Neuronal stem cell (in vitro differentiated cells): Measurements from ENCODE around the gene RND3.

ENCODE experiments used
- DNase-seq: peaks from one replicate; pipeline ENCODE4 v3.0.0-alpha.2; 2013; ENCODE audit warnings: low spot score
- H2AFZ ChIP-seq: one replicate; pipeline ENCODE4 v1.6.1; 2013; ENCODE audit warnings: mild to moderate bottlenecking, low read length, inconsistent platforms
- H2AK5ac ChIP-seq: 2 replicates; pipeline ENCODE4 v1.6.1; 2013; ENCODE audit warnings: low read depth, mild to moderate bottlenecking, inconsistent platforms, low read length, moderate library complexity, mixed read lengths
- H2BK120ac ChIP-seq: 2 replicates; pipeline ENCODE4 v1.6.1; 2013; ENCODE audit warnings: low read depth, mild to moderate bottlenecking, inconsistent platforms, low read length, moderate library complexity, mixed read lengths
- H2BK12ac ChIP-seq: one replicate; pipeline ENCODE4 v1.6.1; 2013; ENCODE audit warnings: low read length, inconsistent platforms
- H2BK15ac ChIP-seq: 2 replicates; pipeline ENCODE4 v1.6.1; 2013; ENCODE audit warnings: mild to moderate bottlenecking, low read length, inconsistent platforms, mixed read lengths
- H2BK5ac ChIP-seq: one replicate; pipeline ENCODE4 v1.6.1; 2013; ENCODE audit warnings: inconsistent platforms, mild to moderate bottlenecking, low read length, moderate library complexity
- H3K14ac ChIP-seq: one replicate; pipeline ENCODE4 v1.6.1; 2013; ENCODE audit warnings: low read length, inconsistent platforms
- H3K18ac ChIP-seq: 2 replicates; pipeline ENCODE4 v1.6.1; 2013; ENCODE audit warnings: low read length, inconsistent platforms
- H3K23ac ChIP-seq: 2 replicates; pipeline ENCODE4 v1.6.1; 2013; ENCODE audit warnings: low read depth, mild to moderate bottlenecking, mixed read lengths, low read length, inconsistent platforms; ENCODE audit not compliant: poor library complexity
- H3K27ac ChIP-seq: replicated peaks from 3 replicates; pipeline ENCODE4 v1.5.1; 2013; ENCODE audit warnings: low read length, inconsistent platforms
- H3K27me3 ChIP-seq, 3 experiments: 2 replicates each; pipeline ENCODE4 v1.6.1; 2013; ENCODE audit warnings: low read length in 3 of 3, mild to moderate bottlenecking in 2 of 3, inconsistent platforms in 1 of 3, low read depth in 1 of 3, mixed read lengths in 1 of 3, moderate library complexity in 1 of 3; ENCODE audit not compliant: control insufficient read depth in 3 of 3, insufficient read depth in 3 of 3
- H3K36me3 ChIP-seq, 2 donors: replicated peaks in 1 of 2; 2 replicates each; pipeline ENCODE4 v1.6.1; 2013; ENCODE audit warnings: low read length in 2 of 2; ENCODE audit not compliant: control insufficient read depth in 2 of 2, insufficient read depth in 2 of 2
- H3K4ac ChIP-seq: 2 replicates; pipeline ENCODE4 v1.6.1; 2013; ENCODE audit warnings: inconsistent platforms, mild to moderate bottlenecking, low read length, moderate library complexity
- H3K4me1 ChIP-seq, 2 donors: 1 replicate in 1 of 2; 2 replicates in 1 of 2; pipeline ENCODE4 v1.6.1; 2013; ENCODE audit warnings: low read length in 2 of 2, low read depth in 1 of 2; ENCODE audit not compliant: control insufficient read depth in 2 of 2, insufficient read depth in 1 of 2
- H3K4me2 ChIP-seq: one replicate; pipeline ENCODE4 v1.6.1; 2013; ENCODE audit warnings: mild to moderate bottlenecking, low read length, inconsistent platforms; ENCODE audit not compliant: insufficient read depth, poor library complexity, severe bottlenecking
- H3K4me3 ChIP-seq, 2 donors: 2 replicates each; pipeline ENCODE4 v1.5.1; 2013; ENCODE audit warnings: low read length in 2 of 2, mild to moderate bottlenecking in 2 of 2, inconsistent platforms in 1 of 2, moderate library complexity in 1 of 2
- H3K79me1 ChIP-seq: one replicate; pipeline ENCODE4 v1.6.1; 2013; ENCODE audit warnings: low read depth, mild to moderate bottlenecking, inconsistent platforms, low read length, moderate library complexity
- H3K9ac ChIP-seq: one replicate; pipeline ENCODE4 v1.6.1; 2013; ENCODE audit warnings: mild to moderate bottlenecking, low read depth, low read length, inconsistent platforms; ENCODE audit not compliant: poor library complexity
- H3K9me3 ChIP-seq, 2 donors: replicated peaks in 1 of 2; 2 replicates each; pipeline versions ENCODE3 to v1.6.1; 2013; ENCODE audit warnings: low read length in 2 of 2, mild to moderate bottlenecking in 2 of 2, inconsistent platforms in 1 of 2, low read depth in 1 of 2, mixed read lengths in 1 of 2, moderate library complexity in 1 of 2; ENCODE audit not compliant: control insufficient read depth in 2 of 2, insufficient read depth in 1 of 2
- H4K8ac ChIP-seq: one replicate; pipeline ENCODE4 v1.6.1; 2013; ENCODE audit warnings: low read depth, mild to moderate bottlenecking, inconsistent platforms, low read length, moderate library complexity
- H4K91ac ChIP-seq: one replicate; pipeline ENCODE4 v1.6.1; 2013; ENCODE audit warnings: low read length, low read depth, mild to moderate bottlenecking, inconsistent platforms; ENCODE audit not compliant: poor library complexity
- WGBS, 2 donors: extraction: QIAGEN DNeasy Blood & Tissue Kit; methylation state at CpG; one replicate each; pipeline ENCODE4 v1.1.7; 2013; ENCODE audit warnings: missing lambda C conversion rate in 2 of 2, mixed read lengths in 1 of 2; ENCODE audit not compliant: insufficient read length in 2 of 2, insufficient replicate concordance in 1 of 2; ENCODE audit errors: extremely low coverage in 2 of 2; 5-methylcytosine and 5-hydroxymethylcytosine counted together

Gene RND3

DNA sequence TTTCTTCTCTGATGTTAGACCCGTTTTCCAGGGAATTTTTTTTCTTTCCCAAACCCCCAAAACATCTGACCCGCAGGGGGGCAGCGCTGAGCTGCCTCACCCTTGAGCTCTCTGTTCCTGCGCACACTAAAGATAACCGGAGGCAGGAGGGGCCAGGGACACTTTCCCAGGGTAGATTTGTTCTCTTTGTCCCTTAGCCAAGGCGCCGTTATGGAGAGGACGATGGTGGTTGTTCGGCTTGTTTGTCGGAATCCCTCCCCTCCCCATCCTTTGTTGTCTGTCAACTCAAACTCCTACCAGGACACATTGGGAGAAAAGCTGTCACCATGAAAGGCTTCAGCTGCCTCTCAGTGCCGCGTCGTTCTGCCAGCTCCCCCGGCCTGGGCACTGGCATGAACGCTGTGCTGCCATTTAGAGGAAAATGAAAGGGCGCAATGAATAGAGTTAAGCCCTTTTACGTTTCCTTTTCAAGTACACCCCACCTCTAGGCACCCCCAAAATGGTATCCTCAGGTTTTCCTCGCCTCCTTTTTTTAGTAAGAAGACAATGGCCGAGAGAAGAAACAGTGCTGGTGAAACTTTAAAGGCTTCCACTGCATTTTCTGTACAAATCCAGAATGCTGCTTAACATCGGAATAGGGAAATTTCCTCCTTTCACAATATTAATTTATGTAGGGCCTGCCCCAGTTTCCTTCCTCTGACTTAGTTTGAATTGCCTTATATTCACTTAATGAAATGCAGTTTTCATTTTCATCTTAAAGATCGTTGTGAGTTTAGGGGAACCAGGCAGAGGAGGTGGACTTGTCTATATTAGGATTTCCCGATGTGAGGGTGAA lies 62.1 kb downstream of the RND3 start:
- Histone ChIP-seq H2AFZ (peak overlapping the region; percentile 37), H3K14ac (no peak overlapping the region), H3K4me2 (no peak overlapping the region), H3K79me1 (no peaks in the 10 kb centered on the region), H3K4me3 (no peak overlapping the region), H3K23ac (no peak overlapping the region), H2BK12ac (no peak overlapping the region), H2BK120ac (no peak overlapping the region), H2AK5ac (no peak overlapping the region), H3K4ac (no peak overlapping the region), H3K4me1 (peaks cover 15 to 20% of the 10 kb centered on the region in 2 donors), H4K91ac (no peak overlapping the region), H3K36me3 (no peaks in the 10 kb centered on the region), H3K9ac (no peak overlapping the region), H2BK5ac (no peak overlapping the region), H3K27me3 (no peaks in the 10 kb centered on the region), H3K9me3 (no peaks in the 10 kb centered on the region), H2BK15ac (no peak overlapping the region), H3K27ac (peak overlapping the region; percentile 51), H3K18ac (peak overlapping the region; percentile 72), H4K8ac (no peak overlapping the region)
- no CpG with 5 or more reads among the region's 22 CpGs for WGBS, 2 donors
- DNase-seq = peak; percentile 36

- Histone ChIP-seq H3K4ac (no peak overlapping the region), H3K23ac (no peak overlapping the region), H2BK12ac (no peak overlapping the region), H2BK5ac (no peak overlapping the region), H3K79me1 (no peaks in the 10 kb centered on the region), H3K4me1 (peaks cover 15 to 16% of the 10 kb centered on the region in 2 donors), H2BK120ac (no peak overlapping the region), H2AK5ac (no peak overlapping the region), H4K91ac (no peak overlapping the region), H3K9me3 (no peaks in the 10 kb centered on the region), H4K8ac (no peak overlapping the region), H2AFZ (no peak overlapping the region), H3K27ac (no peak overlapping the region), H2BK15ac (no peak overlapping the region), H3K9ac (no peak overlapping the region), H3K36me3 (no peaks in the 10 kb centered on the region), H3K14ac (no peak overlapping the region), H3K27me3 (no peaks in the 10 kb centered on the region), H3K4me2 (no peak overlapping the region), H3K18ac (no peak overlapping the region), H3K4me3 (no peak overlapping the region)
- no peak for DNase-seq
- WGBS, 2 donors = no CpG with 5 or more reads among the region's 6 CpGs
Observed at GRCh38 chr2:150424406-150424805, 63.1 kb downstream of the RND3 start.

GRCh38 chr2:150421126-150421651 lies 66.3 kb downstream of the RND3 start:
- no peak for DNase-seq
- Histone ChIP-seq H2BK120ac (no peak overlapping the region), H3K9ac (no peak overlapping the region)

GRCh38 chr2:150418916-150419315 lies 68.6 kb downstream of the RND3 start:
- Histone ChIP-seq H2AK5ac (no peak overlapping the region), H2BK120ac (no peak overlapping the region), H3K27ac (no peak overlapping the region), H3K79me1 (no peaks in the 10 kb centered on the region), H3K23ac (no peak overlapping the region), H2AFZ (peak overlapping the region; percentile 33), H4K91ac (no peak overlapping the region), H3K27me3 (no peaks in the 10 kb centered on the region), H3K9ac (no peak overlapping the region), H3K4me3 (no peak overlapping the region), H2BK12ac (no peak overlapping the region), H3K4me2 (no peak overlapping the region), H3K4me1 (peaks cover 0 to 4% of the 10 kb centered on the region in 2 donors), H3K18ac (no peak overlapping the region), H2BK5ac (no peak overlapping the region), H2BK15ac (no peak overlapping the region), H4K8ac (no peak overlapping the region), H3K14ac (no peak overlapping the region), H3K36me3 (no peaks in the 10 kb centered on the region), H3K9me3 (peaks cover 1 to 6% of the 10 kb centered on the region in 2 donors), H3K4ac (no peak overlapping the region)
- no peak for DNase-seq
- no CpG with 5 or more reads among the region's 1 CpG for WGBS, 2 donors

More at GRCh38 chr2:150421126-150421651, 66.3 kb downstream of the RND3 start:
- no peak overlapping the region for H4K8ac ChIP-seq
- no peaks in the 10 kb centered on the region for H3K27me3 ChIP-seq
- H3K36me3 ChIP-seq = no peaks in the 10 kb centered on the region
- H3K27ac ChIP-seq = no peak overlapping the region
- no peak overlapping the region for H3K4ac ChIP-seq
- H4K91ac ChIP-seq = no peak overlapping the region
- H3K18ac ChIP-seq = no peak overlapping the region
- no peak overlapping the region for H2BK5ac ChIP-seq
- H2BK15ac ChIP-seq = no peak overlapping the region
- H3K79me1 ChIP-seq = no peaks in the 10 kb centered on the region
- no peak overlapping the region for H3K4me2 ChIP-seq
- no peak overlapping the region for H2BK12ac ChIP-seq
- H3K4me3 ChIP-seq = no peak overlapping the region
- H2AK5ac ChIP-seq = no peak overlapping the region
- no peak overlapping the region for H3K23ac ChIP-seq
- peaks cover 6% of the 10 kb centered on the region in 2 donors for H3K4me1 ChIP-seq
- H3K14ac ChIP-seq = no peak overlapping the region
- H2AFZ ChIP-seq = no peak overlapping the region
- peaks cover 1 to 6% of the 10 kb centered on the region in 2 donors for H3K9me3 ChIP-seq
